HG03108 (cell line): ENCODE measurements around the gene PPP6R3.

Experiments used
- ATAC-seq: cut with Tn5 transposase; IDR thresholded peaks from one replicate; pipeline ENCODE4 v1.9.1; 2021; ENCODE audit warnings: moderate library complexity; ENCODE audit not compliant: unreplicated experiment

The PPP6R3 gene

GRCh38 chr11:68646832-68647231, 186.3 kb downstream of the PPP6R3 start:
- ATAC-seq = no peak

GRCh38 chr11:68649851-68650555, 189.5 kb downstream of the PPP6R3 start:
- no peak for ATAC-seq

- no peak for ATAC-seq
Measured at GRCh38 chr11:68650801-68651200, 190.2 kb downstream of the PPP6R3 start.

- ATAC-seq = no peak
Measured at GRCh38 chr11:68651208-68651984, 190.8 kb downstream of the PPP6R3 start.

GRCh38 chr11:68651985-68652682, 191.6 kb downstream of the PPP6R3 start:
- no peak for ATAC-seq

GRCh38 chr11:68652683-68653156, 192.2 kb downstream of the PPP6R3 start:
- ATAC-seq = no peak

DNA sequence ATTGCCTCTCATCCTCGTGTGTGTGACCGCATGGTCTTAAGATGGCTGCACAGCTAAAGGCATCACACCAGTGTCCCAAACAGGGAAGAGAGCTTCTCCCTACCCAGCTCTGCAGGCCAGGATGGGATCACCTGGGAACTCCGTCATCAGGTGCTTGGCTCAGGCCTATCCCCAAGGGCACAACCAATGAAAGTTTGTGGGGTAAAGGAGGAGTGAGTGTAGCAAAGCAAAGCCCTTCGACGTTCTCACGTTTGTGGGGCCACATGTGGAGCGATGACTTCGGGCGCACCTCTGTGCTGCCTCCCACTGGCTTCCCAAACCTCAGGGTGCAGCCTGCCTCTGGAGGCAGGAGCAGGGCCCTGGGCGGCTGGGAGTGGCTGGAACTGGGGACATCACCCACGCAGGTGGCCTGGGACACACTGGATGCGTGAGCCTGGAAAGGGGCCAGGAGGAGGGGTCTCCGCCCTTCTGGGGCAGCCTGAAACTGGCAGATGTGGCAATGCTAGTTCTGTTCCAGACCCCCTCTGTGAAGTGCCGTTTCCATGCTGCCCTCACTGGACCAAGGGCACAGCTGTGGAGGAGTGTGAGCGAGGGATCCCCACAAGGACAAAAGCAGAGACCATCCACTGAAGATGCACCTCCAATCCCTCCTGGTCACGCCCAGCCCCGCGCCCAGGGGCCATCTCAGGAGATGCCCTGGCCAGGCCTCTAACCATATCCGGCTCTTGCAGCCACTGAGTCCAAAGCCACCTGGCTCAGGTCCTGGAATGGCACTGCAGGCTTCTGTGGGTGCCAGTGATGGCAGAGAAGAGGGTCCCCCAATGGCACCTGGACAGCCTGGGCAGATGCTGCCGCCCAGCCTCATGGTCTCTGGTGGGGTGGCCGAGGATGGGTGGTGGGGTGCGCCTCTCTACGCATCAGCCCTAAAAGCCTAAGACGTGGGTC, 193.2 kb downstream of the PPP6R3 start:
- ATAC-seq = no peak

- ATAC-seq = no peak
Measured at GRCh38 chr11:68654978-68655377, 194.4 kb downstream of the PPP6R3 start.

DNA sequence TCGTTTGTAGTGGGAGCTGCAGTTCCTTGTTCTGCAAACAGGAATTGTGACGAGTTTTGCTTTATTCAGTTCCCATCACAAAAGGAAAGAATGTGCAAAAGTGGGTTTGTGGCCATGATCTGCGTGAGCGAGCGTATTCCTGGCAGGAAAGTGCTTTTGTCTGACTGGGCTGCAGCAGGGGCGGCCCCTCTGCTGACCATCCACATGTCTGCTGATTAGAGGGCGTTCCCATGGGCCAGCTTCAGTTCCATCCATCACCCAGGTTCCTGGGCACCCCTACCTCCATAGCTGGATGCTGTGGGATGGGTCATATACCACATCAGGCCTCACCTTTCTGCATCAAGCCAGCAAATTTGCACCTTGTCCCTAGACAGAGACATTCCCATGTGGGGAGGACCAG, 194.9 kb downstream of the PPP6R3 start:
- ATAC-seq = no peak

DNA sequence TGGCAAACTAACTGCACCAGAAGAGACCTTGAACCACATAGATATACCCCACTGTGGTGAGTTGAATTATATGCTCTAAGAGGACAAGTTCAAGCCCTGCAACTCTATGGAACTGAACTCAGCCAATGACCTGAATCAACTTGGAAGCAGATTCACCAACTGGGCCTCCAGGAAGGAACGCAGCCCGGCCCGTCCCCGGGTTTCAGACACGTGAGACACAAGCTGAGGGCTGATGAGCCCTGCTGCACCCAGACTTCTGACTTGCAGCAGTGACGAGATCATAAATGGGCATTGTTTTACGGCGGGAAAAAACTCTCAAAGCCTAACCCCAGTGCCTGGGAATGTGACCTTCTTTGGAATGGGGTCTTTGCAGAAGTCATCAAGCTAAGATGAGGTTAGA, 195.3 kb downstream of the PPP6R3 start:
- ATAC-seq = no peak

DNA sequence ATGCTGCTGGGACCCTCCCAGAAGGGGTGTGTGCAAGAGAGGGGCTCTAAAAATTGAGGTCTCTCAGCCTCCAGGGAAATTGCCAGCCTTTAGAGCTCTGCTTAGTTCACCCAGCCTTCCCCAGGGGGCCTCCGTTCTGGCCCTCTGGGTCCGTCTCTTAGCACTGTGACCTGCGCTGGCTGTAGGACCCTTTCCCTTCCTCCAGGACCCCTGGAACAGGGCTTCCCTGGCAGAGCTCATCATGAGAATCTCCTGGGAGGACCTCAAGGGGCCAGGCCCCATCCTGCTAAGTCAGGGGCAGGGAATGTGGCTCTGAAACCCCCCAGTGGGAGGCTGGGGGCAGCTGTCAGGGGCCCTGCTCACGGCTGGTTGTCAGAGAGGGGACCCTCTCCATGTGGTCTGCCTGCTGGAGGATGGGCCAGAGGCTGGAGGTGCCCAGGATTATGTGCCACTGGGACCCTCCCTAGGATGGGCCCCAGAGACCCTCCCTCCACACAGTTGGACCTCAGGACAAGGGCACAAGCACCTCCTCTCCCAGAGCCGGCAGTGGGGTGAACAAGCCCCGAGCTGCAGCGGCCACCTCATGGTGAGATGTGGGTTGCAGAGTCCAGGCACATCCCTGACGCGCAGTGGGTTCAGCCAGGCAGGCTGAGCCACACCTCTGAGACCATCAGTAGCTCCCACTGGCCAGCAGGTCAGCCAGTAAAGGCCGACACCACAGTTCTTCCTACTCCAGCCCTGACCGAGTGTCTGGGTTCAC, 196.6 kb downstream of the PPP6R3 start:
- no peak for ATAC-seq

- no peak for ATAC-seq
Measured at GRCh38 chr11:68658097-68658496, 197.5 kb downstream of the PPP6R3 start.

DNA sequence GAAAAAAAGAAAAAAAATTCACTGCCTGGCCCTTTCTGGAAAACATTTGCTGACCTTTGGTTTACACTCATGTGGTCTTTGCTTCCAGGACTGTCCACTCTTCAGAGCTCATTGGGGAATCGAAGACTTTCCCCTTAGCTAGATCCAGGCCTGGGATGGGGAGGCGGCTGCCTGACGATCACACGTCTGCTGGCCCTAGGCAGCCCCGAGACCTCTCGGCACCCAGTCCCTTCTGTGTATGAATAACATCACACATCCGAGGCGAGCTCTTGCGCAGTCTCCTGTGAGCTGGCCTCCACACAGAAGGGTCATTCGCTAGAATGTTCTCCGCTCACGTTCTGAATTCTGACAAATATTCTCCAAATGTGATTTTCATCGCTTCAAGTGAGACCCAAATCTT, 198.1 kb downstream of the PPP6R3 start:
- no peak for ATAC-seq

DNA sequence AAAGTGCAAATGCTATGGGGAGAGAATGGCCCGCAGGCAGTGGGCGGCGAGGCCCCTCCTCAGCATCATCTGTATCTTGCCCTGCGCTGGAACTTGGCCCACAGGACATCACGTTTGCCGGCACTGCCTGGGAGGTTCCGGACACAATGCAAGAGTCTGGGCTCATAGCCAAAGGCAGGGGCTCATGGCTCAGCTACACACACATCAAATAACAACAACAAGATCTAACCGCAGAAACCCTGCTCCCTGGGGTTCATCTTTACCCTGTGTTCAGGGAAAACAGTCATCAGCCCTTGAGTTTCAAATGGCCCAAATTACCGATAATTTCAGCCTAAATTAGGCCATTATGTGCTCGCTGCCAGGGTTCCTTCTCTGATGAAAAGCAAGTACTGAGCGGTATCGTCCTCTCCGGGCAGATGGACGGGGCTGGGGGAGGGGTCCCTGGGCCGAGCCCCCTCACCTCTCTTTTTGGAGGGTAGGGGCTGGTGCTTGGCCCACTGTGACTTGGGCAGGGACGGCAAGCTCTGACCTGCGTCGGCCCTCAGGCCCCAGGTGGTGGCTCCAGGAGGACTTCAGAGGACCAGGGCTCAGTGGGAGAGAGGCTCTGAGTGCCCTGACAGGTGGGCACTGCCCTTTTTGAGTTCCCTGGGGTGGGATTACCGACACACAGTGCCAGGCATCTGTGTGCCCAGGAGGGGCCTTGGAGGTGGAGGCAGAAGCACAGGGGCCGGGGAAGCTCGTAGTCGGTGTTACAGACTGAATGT, 198.8 kb downstream of the PPP6R3 start:
- no peak for ATAC-seq

DNA sequence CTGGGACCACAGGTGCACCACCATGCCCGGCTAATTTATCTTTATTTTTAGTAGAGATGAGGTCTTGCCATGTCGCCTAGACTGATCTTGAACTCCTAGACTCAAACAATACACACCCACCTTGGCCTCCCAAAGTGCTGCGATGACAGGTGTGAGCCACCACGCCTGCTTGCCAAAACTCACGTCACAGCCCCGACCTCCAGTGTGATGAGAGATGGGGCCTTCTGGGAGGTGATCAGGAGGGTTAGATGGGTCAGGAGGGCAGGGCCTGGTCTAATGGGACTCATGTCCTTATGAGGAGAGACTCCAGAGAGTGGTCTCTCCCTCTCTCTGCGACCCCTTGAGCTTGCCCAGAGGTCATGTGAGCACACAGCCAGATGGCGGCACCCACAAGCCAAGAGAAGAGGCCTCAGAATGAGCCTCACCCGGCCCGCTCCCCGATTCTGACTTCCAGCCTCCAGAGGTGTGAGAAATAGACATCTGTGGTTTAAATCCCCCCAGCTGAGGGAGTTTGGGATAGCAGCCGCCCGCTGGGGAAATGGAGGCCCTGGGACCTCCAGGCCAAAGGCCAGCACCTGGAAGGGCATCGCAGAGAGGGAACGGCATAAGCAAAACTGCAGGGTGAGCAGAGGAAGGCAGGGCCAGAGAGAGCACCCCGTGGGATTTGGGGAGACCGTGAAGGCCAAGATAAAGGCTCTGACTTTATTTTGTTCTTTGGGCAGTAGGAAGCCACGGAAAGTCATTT, 199.7 kb downstream of the PPP6R3 start:
- ATAC-seq = no peak

DNA sequence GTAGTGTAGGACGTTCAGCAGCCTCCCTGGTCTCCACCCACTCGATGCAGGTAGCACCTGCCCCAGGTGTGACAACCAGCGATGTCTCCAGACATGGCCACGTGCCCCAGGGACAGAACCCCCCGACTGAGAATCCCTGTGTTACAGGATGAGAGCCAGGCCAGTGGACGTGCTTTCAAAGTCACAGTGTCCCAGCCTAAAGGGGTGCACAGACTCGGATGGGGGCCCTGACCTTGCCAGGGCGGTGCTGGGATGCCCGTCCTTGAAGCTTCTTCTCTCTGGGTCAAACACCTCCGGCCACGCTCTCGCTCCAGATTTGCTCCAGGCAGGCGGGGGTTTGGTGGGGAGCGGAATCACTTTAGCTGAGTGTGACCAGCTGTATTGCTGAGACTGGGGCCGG, 200.5 kb downstream of the PPP6R3 start:
- no peak for ATAC-seq

GRCh38 chr11:68661697-68662603, 201.4 kb downstream of the PPP6R3 start:
- ATAC-seq = no peak
